ENCODE data around the gene TDRD7.

The TDRD7 gene

GRCh38 chr9:97506306-97506705, 94.4 kb downstream of the TDRD7 start:
- no peak for DNase-seq (ENCODE audit: low read depth in 2 of 2)

- DNase-seq (ENCODE audit: low read depth in 2 of 2): no peak
Measured at GRCh38 chr9:97506787-97507186, 94.9 kb downstream of the TDRD7 start.

- no peak for DNase-seq (ENCODE audit: low read depth in 2 of 2)
Measured at GRCh38 chr9:97507428-97507984, 95.6 kb downstream of the TDRD7 start.

GRCh38 chr9:97508852-97509251, 97.0 kb downstream of the TDRD7 start:
- DNase-seq (ENCODE audit: low read depth in 2 of 2): no peak

GRCh38 chr9:97510797-97511654, 99.1 kb downstream of the TDRD7 start:
- no peak for DNase-seq (ENCODE audit: low read depth in 2 of 2)

- no peak for DNase-seq (ENCODE audit: low read depth in 2 of 2)
Measured at GRCh38 chr9:97511655-97512427, 99.9 kb downstream of the TDRD7 start.

GRCh38 chr9:97512966-97513560, 101.2 kb downstream of the TDRD7 start:
- no peak for DNase-seq (ENCODE audit: low read depth in 2 of 2)

GRCh38 chr9:97514531-97514930, 102.6 kb downstream of the TDRD7 start:
- no peak for DNase-seq (ENCODE audit: low read depth in 2 of 2)

GRCh38 chr9:97515662-97516061, 103.8 kb downstream of the TDRD7 start:
- no peak for DNase-seq (ENCODE audit: low read depth in 2 of 2)

- no peak for DNase-seq (ENCODE audit: low read depth in 2 of 2)
Measured at GRCh38 chr9:97516111-97516510, 104.2 kb downstream of the TDRD7 start.

- no peak for DNase-seq (ENCODE audit: low read depth in 2 of 2)
Measured at GRCh38 chr9:97517331-97518089, 105.6 kb downstream of the TDRD7 start.

GRCh38 chr9:97518166-97518908, 106.4 kb downstream of the TDRD7 start:
- DNase-seq (ENCODE audit: low read depth in 2 of 2): no peak

- DNase-seq (ENCODE audit: low read depth in 2 of 2): no peak
Measured at GRCh38 chr9:97518909-97519307, 107.0 kb downstream of the TDRD7 start.

- no peak for DNase-seq (ENCODE audit: low read depth in 2 of 2)
Measured at GRCh38 chr9:97519441-97519970, 107.6 kb downstream of the TDRD7 start.

GRCh38 chr9:97521576-97522333, 109.9 kb downstream of the TDRD7 start:
- no peak for DNase-seq (ENCODE audit: low read depth in 2 of 2)

GRCh38 chr9:97524424-97524823, 112.5 kb downstream of the TDRD7 start:
- no peak for DNase-seq (ENCODE audit: low read depth in 2 of 2)

- no peak for DNase-seq (ENCODE audit: low read depth in 2 of 2)
Measured at GRCh38 chr9:97525451-97525850, 113.6 kb downstream of the TDRD7 start.

GRCh38 chr9:97526895-97527575, 115.1 kb downstream of the TDRD7 start:
- DNase-seq (ENCODE audit: low read depth in 2 of 2): no peak
